GM23338 (cell line): Measurements from ENCODE around the gene AKR1C4.

Source experiments
- CREB1 ChIP-seq: fragments of 250-450 bp; sonication (Bioruptor Pico); IDR thresholded peaks from 2 replicates; pipeline ENCODE4 v1.5.0; 2020; ENCODE audit warnings: low read depth, mild to moderate bottlenecking, moderate library complexity
- CTCF ChIP-seq, 2 experiments: fragments of 200-600 bp in 1 of 2; sonication (generic) in 1 of 2; conservative IDR thresholded peaks; 2 replicates each; pipeline versions ENCODE4 v1.5.1 to v1.6.1; 2016 to 2017; ENCODE audit warnings: antibody characterized with exemption in 2 of 2, low read depth in 2 of 2, mild to moderate bottlenecking in 2 of 2, moderate library complexity in 1 of 2
- ETS1 ChIP-seq: IDR thresholded peaks from 2 replicates; pipeline ENCODE4 v1.6.1; 2016; ENCODE audit warnings: antibody characterized with exemption
- EZH2 ChIP-seq: fragments of 200-600 bp; sonication (generic); IDR thresholded peaks from one replicate; pipeline ENCODE4 v1.8.0; 2017; ENCODE audit warnings: antibody characterized with exemption, mild to moderate bottlenecking, low read depth; ENCODE audit not compliant: unreplicated experiment
- EZH2phosphoT487 ChIP-seq: fragments of 200-600 bp; sonication (generic); IDR thresholded peaks from one replicate; pipeline ENCODE4 v1.8.1; 2018; ENCODE audit warnings: antibody characterized with exemption; ENCODE audit not compliant: unreplicated experiment
- JUNB ChIP-seq: IDR thresholded peaks from one replicate; pipeline ENCODE4 v1.6.1; 2016; ENCODE audit warnings: antibody characterized with exemption; ENCODE audit not compliant: unreplicated experiment
- NANOG ChIP-seq: IDR thresholded peaks from 2 replicates; pipeline ENCODE4 v1.6.1; 2016; ENCODE audit warnings: antibody characterized with exemption, borderline replicate concordance
- POLR2AphosphoS5 ChIP-seq: IDR thresholded peaks from 2 replicates; pipeline ENCODE4 v1.6.1; 2016; ENCODE audit warnings: antibody characterized with exemption, low read depth
- REST ChIP-seq: IDR thresholded peaks from one replicate; pipeline ENCODE4 v1.6.1; 2018; ENCODE audit warnings: antibody characterized with exemption; ENCODE audit not compliant: unreplicated experiment
- STAT1 ChIP-seq: IDR thresholded peaks from one replicate; pipeline ENCODE4 v1.6.1; 2016; ENCODE audit warnings: antibody characterized with exemption; ENCODE audit not compliant: unreplicated experiment
- ZNF331 ChIP-seq: fragments of 250-450 bp; sonication (Bioruptor Pico); IDR thresholded peaks from 2 replicates; pipeline ENCODE4 v1.5.0; 2020; ENCODE audit warnings: low read depth, mild to moderate bottlenecking, moderate library complexity
- ZNF462 ChIP-seq: fragments of 250-450 bp; sonication (Bioruptor Pico); IDR thresholded peaks from 2 replicates; pipeline ENCODE4 v1.5.0; 2020; ENCODE audit warnings: mild to moderate bottlenecking, moderate library complexity

- TF ChIP-seq REST (no peak), ETS1 (no peak), CTCF (conservative IDR thresholded peaks at IDR 0.05; ENCODE audit: low read depth in 2 of 2) (no peak), EZH2 (no peak), POLR2AphosphoS5 (no peak), JUNB (no peak), ZNF462 (CRISPR knock-in tag) (no peak), NANOG (no peak), CREB1 (CRISPR knock-in tag) (no peak), EZH2phosphoT487 (no peak), ZNF331 (CRISPR knock-in tag) (no peak), STAT1 (no peak)
These were observed 1.7 kb downstream of the AKR1C4 start for GRCh38 chr10:5198386-5198785.
